Measurements from ENCODE around the gene KPNB1.

Gene KPNB1

DNA sequence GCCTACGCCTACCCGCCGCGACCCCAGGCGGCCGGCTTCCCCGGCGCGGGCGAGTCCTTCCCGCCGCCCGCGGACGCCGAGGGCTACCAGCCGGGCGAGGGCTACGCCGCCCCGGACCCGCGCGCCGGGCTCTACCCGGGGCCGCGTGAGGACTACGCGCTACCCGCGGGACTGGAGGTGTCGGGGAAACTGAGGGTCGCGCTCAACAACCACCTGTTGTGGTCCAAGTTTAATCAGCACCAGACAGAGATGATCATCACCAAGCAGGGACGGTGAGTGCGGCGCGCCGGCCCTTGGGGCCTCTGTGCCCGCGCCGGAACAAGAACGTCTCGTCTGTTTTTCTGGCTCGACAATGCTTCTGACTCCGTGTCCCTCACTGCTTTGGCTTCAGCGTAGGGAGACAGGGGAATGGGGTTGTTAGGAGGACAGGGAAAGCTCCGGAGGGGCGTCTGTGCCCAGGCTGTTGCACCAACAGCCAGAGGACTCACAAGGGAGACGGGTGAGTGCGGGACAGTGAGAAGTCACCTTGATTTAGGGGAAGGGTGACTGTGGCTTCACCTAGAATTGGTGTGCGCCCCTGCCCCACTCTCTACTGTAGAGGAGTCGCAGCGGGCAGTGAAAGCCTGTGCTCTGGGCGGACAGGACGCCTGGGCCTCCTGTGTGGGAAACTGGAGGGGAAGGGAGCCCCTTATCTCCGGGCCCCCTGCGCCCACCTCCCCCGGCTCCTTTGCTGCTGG, 84.1 kb downstream of the KPNB1 start:
- H3K4me3 ChIP-seq (replicated peaks; ENCODE audit: low read depth, low read length) = no peak overlapping the region
- DNase-seq (ENCODE audit: low read depth) = no peak
- TF ChIP-seq, protein P1, sequence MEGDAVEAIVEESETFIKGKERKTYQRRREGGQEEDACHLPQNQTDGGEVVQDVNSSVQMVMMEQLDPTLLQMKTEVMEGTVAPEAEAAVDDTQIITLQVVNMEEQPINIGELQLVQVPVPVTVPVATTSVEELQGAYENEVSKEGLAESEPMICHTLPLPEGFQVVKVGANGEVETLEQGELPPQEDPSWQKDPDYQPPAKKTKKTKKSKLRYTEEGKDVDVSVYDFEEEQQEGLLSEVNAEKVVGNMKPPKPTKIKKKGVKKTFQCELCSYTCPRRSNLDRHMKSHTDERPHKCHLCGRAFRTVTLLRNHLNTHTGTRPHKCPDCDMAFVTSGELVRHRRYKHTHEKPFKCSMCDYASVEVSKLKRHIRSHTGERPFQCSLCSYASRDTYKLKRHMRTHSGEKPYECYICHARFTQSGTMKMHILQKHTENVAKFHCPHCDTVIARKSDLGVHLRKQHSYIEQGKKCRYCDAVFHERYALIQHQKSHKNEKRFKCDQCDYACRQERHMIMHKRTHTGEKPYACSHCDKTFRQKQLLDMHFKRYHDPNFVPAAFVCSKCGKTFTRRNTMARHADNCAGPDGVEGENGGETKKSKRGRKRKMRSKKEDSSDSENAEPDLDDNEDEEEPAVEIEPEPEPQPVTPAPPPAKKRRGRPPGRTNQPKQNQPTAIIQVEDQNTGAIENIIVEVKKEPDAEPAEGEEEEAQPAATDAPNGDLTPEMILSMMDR (IDR thresholded peaks at IDR 0.05; ENCODE audit: low read length, missing control alignments) = no peak

DNA sequence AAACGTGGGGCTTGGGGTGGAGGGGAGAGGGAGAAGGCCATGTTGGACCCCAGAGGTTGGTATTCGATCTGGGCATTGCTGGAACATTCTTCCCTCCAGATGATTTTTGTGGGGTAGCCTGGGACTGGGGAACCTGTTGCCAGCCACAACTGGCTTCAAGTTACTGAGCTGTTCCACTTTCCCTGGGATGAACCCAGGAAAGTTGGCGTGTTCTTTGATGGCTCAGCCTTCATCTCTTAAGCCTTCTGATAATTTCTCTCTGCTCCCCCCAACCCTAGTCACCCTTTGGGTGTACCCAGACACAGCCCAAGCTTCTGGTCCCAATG, 85.4 kb downstream of the KPNB1 start:
- no peak overlapping the region for H3K4me3 ChIP-seq (replicated peaks; ENCODE audit: low read depth, low read length)
- TF ChIP-seq, protein P1 (IDR thresholded peaks at IDR 0.05; ENCODE audit: low read length, missing control alignments) = no peak
- DNase-seq (ENCODE audit: low read depth) = no peak

Measured in fibroblast of pulmonary artery (primary cell).